Keratinocyte (primary cell): Measurements from ENCODE around the gene CD40. TPM values are rescaled to one million over a fixed set of nuclear protein-coding genes. Genes with fewer than 3 reads are reported as not detected.

Experiments used
- DNase-seq: peaks from one replicate; pipeline ENCODE4 v3.0.0-alpha.2; 2011; ENCODE audit warnings: low read depth, missing footprints, low spot score
- FAIRE-seq: peaks from 2 replicates; lab custom pipeline; 2011; peaks lifted over from hg19 to GRCh38; lab: Jason Lieb, UNC
- H2AFZ ChIP-seq: 2 replicates; pipeline ENCODE4 v1.6.0; 2012; ENCODE audit warnings: low read length, control low read depth, inconsistent platforms; ENCODE audit not compliant: control insufficient read depth
- H3K27ac ChIP-seq: 2 replicates; pipeline ENCODE4 v1.5.1; 2011; ENCODE audit warnings: low read length; ENCODE audit not compliant: control insufficient read depth, insufficient read depth
- H3K27me3 ChIP-seq: 3 replicates; pipeline ENCODE4 v1.6.0; 2011; ENCODE audit warnings: low read length; ENCODE audit not compliant: control insufficient read depth, insufficient read depth; ENCODE audit errors: extremely low read depth
- H3K36me3 ChIP-seq, 2 experiments: 2 replicates in 1 of 2; 3 replicates in 1 of 2; pipeline ENCODE4 v1.5.1; 2011; ENCODE audit warnings: low read length in 2 of 2, mild to moderate bottlenecking in 1 of 2; ENCODE audit not compliant: control insufficient read depth in 2 of 2, insufficient read depth in 2 of 2; ENCODE audit errors: extremely low read depth in 1 of 2
- H3K4me1 ChIP-seq: 3 replicates; pipeline ENCODE4 v1.5.1; 2011; ENCODE audit warnings: low read length; ENCODE audit not compliant: control insufficient read depth, insufficient read depth; ENCODE audit errors: extremely low read depth
- H3K4me2 ChIP-seq: 3 replicates; pipeline ENCODE4 v1.6.0; 2011; ENCODE audit warnings: low read depth, low read length; ENCODE audit not compliant: control insufficient read depth, insufficient read depth; ENCODE audit errors: extremely low read depth
- H3K4me3 ChIP-seq, 3 experiments: fragments of 200-600 bp in 1 of 3; sonication (generic) in 1 of 3; 2 replicates in 2 of 3; 3 replicates in 1 of 3; pipeline ENCODE4 v1.5.1; 2011 to 2016; ENCODE audit warnings: low read length in 3 of 3, mild to moderate bottlenecking in 3 of 3, control low read depth in 2 of 3, inconsistent platforms in 1 of 3, low read depth in 1 of 3, mixed read lengths in 1 of 3, mixed run types in 1 of 3, moderate library complexity in 1 of 3; ENCODE audit not compliant: control insufficient read depth in 2 of 3, insufficient read depth in 2 of 3; ENCODE audit errors: extremely low read depth in 1 of 3
- H3K79me2 ChIP-seq: 2 replicates; pipeline ENCODE4 v1.6.0; 2012; ENCODE audit warnings: low read length; ENCODE audit not compliant: control insufficient read depth, insufficient read depth
- H3K9ac ChIP-seq: 3 replicates; pipeline ENCODE4 v1.6.0; 2011; ENCODE audit warnings: low read length; ENCODE audit not compliant: control insufficient read depth, insufficient read depth; ENCODE audit errors: extremely low read depth
- H3K9me1 ChIP-seq: 3 replicates; pipeline ENCODE4 v1.6.0; 2011; ENCODE audit warnings: low read length; ENCODE audit not compliant: control insufficient read depth, insufficient read depth; ENCODE audit errors: extremely low read depth
- H3K9me3 ChIP-seq: 2 replicates; pipeline ENCODE4 v1.5.1; 2012; ENCODE audit warnings: low read depth, low read length; ENCODE audit not compliant: control insufficient read depth
- H4K20me1 ChIP-seq: 3 replicates; pipeline ENCODE4 v1.6.0; 2011; ENCODE audit warnings: low read length; ENCODE audit not compliant: control insufficient read depth, insufficient read depth; ENCODE audit errors: extremely low read depth
- CTCF ChIP-seq, 3 experiments: IDR thresholded peaks in 1 of 3; conservative IDR thresholded peaks in 1 of 3; optimal IDR thresholded peaks in 1 of 3; 2 replicates in 2 of 3; 3 replicates in 1 of 3; pipeline versions ENCODE3 to v1.5.1; 2011; ENCODE audit warnings: low read length in 3 of 3, mild to moderate bottlenecking in 3 of 3, moderate library complexity in 2 of 3, control low read depth in 1 of 3, inconsistent platforms in 1 of 3; ENCODE audit not compliant: insufficient read depth in 2 of 3; ENCODE audit errors: extremely low read depth in 1 of 3
- EZH2 ChIP-seq: IDR thresholded peaks from one replicate; pipeline ENCODE4 v1.6.1; 2012; ENCODE audit warnings: inconsistent platforms, mild to moderate bottlenecking, low read length, moderate library complexity
- dilution Hi-C: fragments of 300-500 bp; cut with MboI; formaldehyde crosslinking; loops from one replicate; pipeline ENCODE4 v1.7.0; 2020; ENCODE audit warnings: low sequenced_read_pairs; ENCODE audit not compliant: extremely low pct_ligation_motif_present
- polyA plus RNA-seq, 5 experiments: library from polyadenylated mRNA; depleted of rRNA in 3 of 5; stranded (reverse) in 3 of 5; stranded (forward) in 1 of 5; unstranded in 1 of 5; fragments of >200 nt; gene quantifications; 1 replicate in 1 of 5; 2 replicates in 3 of 5; 3 replicates in 1 of 5; pipeline versions ENCODE4 v1.2.1 to v1.2.3, GENCODE V29; 2011 to 2012; ENCODE audit warnings: missing spikeins in 2 of 5, low read depth in 1 of 5, low replicate concordance in 1 of 5

The CD40 gene
- polyA plus RNA-seq, 1 donor (not counting 4 experiments of a cell fraction or from before 2014, with no cell fraction given) = 13.4 TPM

- H3K4me2 ChIP-seq = no peak overlapping the region
- no peaks in the 10 kb centered on the region for H3K9me1 ChIP-seq
- peaks cover 12% of the 10 kb centered on the region for H3K27me3 ChIP-seq
- H3K36me3 ChIP-seq = no peaks in the 10 kb centered on the region
- H4K20me1 ChIP-seq = no peaks in the 10 kb centered on the region
- H3K9me3 ChIP-seq = no peaks in the 10 kb centered on the region
- no peaks in the 10 kb centered on the region for H3K4me1 ChIP-seq
- H3K4me3 ChIP-seq = no peak overlapping the region
- dilution Hi-C loops = no loop called here
- H3K79me2 ChIP-seq = no peaks in the 10 kb centered on the region
- H2AFZ ChIP-seq = no peak overlapping the region
- no peak for DNase-seq
- no peak overlapping the region for H3K27ac ChIP-seq
- no peak for FAIRE-seq
- TF ChIP-seq EZH2 = no peak
- no peak for TF ChIP-seq CTCF (optimal IDR thresholded peaks at IDR 0.05 in 1 of 3, IDR thresholded peaks at IDR 0.05 in 1 of 3, conservative IDR thresholded peaks at IDR 0.05 in 1 of 3; ENCODE audit: extremely low read depth in 1 of 3, insufficient read depth in 2 of 3, low read length in 3 of 3)
- no peak overlapping the region for H3K9ac ChIP-seq
Measured at GRCh38 chr20:46156065-46156464, 38.0 kb downstream of the CD40 start.

GRCh38 chr20:46157076-46157592 is 39.0 kb downstream of the CD40 start:
- Histone ChIP-seq H4K20me1 (no peaks in the 10 kb centered on the region), H3K4me3 (no peak overlapping the region), H3K9me1 (no peaks in the 10 kb centered on the region), H3K27me3 (peaks cover 12% of the 10 kb centered on the region), H3K9me3 (no peaks in the 10 kb centered on the region), H3K4me2 (no peak overlapping the region), H2AFZ (no peak overlapping the region), H3K27ac (no peak overlapping the region), H3K9ac (no peak overlapping the region), H3K36me3 (no peaks in the 10 kb centered on the region), H3K79me2 (no peaks in the 10 kb centered on the region), H3K4me1 (no peaks in the 10 kb centered on the region)
- dilution Hi-C loops = no loop called here
- DNase-seq = no peak
- TF ChIP-seq EZH2 = no peak
- no peak for TF ChIP-seq CTCF (optimal IDR thresholded peaks at IDR 0.05 in 1 of 3, IDR thresholded peaks at IDR 0.05 in 1 of 3, conservative IDR thresholded peaks at IDR 0.05 in 1 of 3; ENCODE audit: extremely low read depth in 1 of 3, insufficient read depth in 2 of 3, low read length in 3 of 3)
- FAIRE-seq = no peak
